GM21825 (cell line): Measurements from ENCODE around the gene SGPP1.
"Not testable (repeated sequence)": the region's sequence is repeated elsewhere in the genome, so short reads cannot be mapped to it uniquely, and the experiment has no call there.

Source experiments
- ATAC-seq: cut with Tn5 transposase; IDR thresholded peaks from one replicate; pipeline ENCODE4 v1.9.1; 2021; ENCODE audit warnings: mild to moderate bottlenecking, moderate library complexity; ENCODE audit not compliant: unreplicated experiment

SGPP1 gene

GRCh38 chr14:63726499-63726898, 1.4 kb downstream of the SGPP1 start:
- ATAC-seq, result no peak

- ATAC-seq, result no peak
Observed at GRCh38 chr14:63725786-63726460, 1.9 kb downstream of the SGPP1 start.

GRCh38 chr14:63717702-63718101, 10.2 kb downstream of the SGPP1 start:
- no peak for ATAC-seq

GRCh38 chr14:63715360-63715759, 12.5 kb downstream of the SGPP1 start:
- no peak for ATAC-seq

- ATAC-seq, result no peak
Observed at GRCh38 chr14:63713764-63714163, 14.1 kb downstream of the SGPP1 start.

- no peak for ATAC-seq
Observed at GRCh38 chr14:63713058-63713457, 14.8 kb downstream of the SGPP1 start.

GRCh38 chr14:63712123-63712522, 15.7 kb downstream of the SGPP1 start:
- no peak for ATAC-seq

GRCh38 chr14:63710497-63710896, 17.4 kb downstream of the SGPP1 start:
- no peak for ATAC-seq

- ATAC-seq, result no peak
Observed at GRCh38 chr14:63709589-63709988, 18.3 kb downstream of the SGPP1 start.

- no peak for ATAC-seq
Observed at GRCh38 chr14:63707216-63707615, 20.6 kb downstream of the SGPP1 start.

GRCh38 chr14:63705561-63706070, 22.2 kb downstream of the SGPP1 start:
- peak; percentile 65 for ATAC-seq

GRCh38 chr14:63702530-63702929, 25.3 kb downstream of the SGPP1 start:
- not testable (repeated sequence) for ATAC-seq

- no peak for ATAC-seq
Observed at GRCh38 chr14:63701606-63702299, 26.1 kb downstream of the SGPP1 start.

GRCh38 chr14:63692310-63693020, 35.4 kb downstream of the SGPP1 start:
- no peak for ATAC-seq

GRCh38 chr14:63689132-63689531, 38.7 kb downstream of the SGPP1 start:
- no peak for ATAC-seq

- ATAC-seq, result no peak
Observed at GRCh38 chr14:63686926-63687325, 40.9 kb downstream of the SGPP1 start.

- no peak for ATAC-seq
Observed at GRCh38 chr14:63685401-63685800, 42.5 kb downstream of the SGPP1 start.

- no peak for ATAC-seq
Observed at GRCh38 chr14:63682727-63683593, 44.9 kb downstream of the SGPP1 start.

GRCh38 chr14:63678536-63678935, 49.3 kb downstream of the SGPP1 start:
- no peak for ATAC-seq

GRCh38 chr14:63677891-63678379, 49.9 kb downstream of the SGPP1 start:
- ATAC-seq, result no peak

GRCh38 chr14:63676615-63677014, 51.2 kb downstream of the SGPP1 start:
- ATAC-seq, result no peak
